K562 (cell line): ENCODE results near the gene MPDZ. TPM values are rescaled to one million over a fixed set of nuclear protein-coding genes. Genes with fewer than 3 reads are reported as not detected.
A peak's percentile ranks its signal among the peaks of the same experiment; 100 is the strongest.

Experiments used
- BDP1 ChIP-seq: IDR thresholded peaks from 3 replicates; pipeline ENCODE4 v1.6.1; 2011; ENCODE audit not compliant: insufficient read length, insufficient read depth
- CBX2 ChIP-seq: fragments of 200-600 bp; sonication (generic); IDR thresholded peaks from one replicate; pipeline ENCODE4 v1.6.1; 2012; ENCODE audit warnings: mild to moderate bottlenecking, low read length, inconsistent platforms; ENCODE audit not compliant: insufficient read depth, poor library complexity, severe bottlenecking
- E2F6 ChIP-seq, 2 experiments: IDR thresholded peaks; 2 replicates each; pipeline ENCODE4 v1.6.1; 2011; ENCODE audit warnings: borderline replicate concordance in 1 of 2, control low read depth in 1 of 2, low read depth in 1 of 2, low read length in 1 of 2, mild to moderate bottlenecking in 1 of 2, mixed read lengths in 1 of 2, moderate library complexity in 1 of 2; ENCODE audit not compliant: insufficient read depth in 1 of 2, insufficient read length in 1 of 2, poor library complexity in 1 of 2, severe bottlenecking in 1 of 2; ENCODE audit errors: extremely low read depth in 1 of 2
- EP300 ChIP-seq: IDR thresholded peaks from 2 replicates; pipeline ENCODE4 v1.6.1; 2012; ENCODE audit warnings: low read length, improper control_type of control experiment
- GATA2 ChIP-seq: sonication (generic); formaldehyde crosslinking; IDR thresholded peaks from 2 replicates; pipeline ENCODE4 v1.4.0; 2020; ENCODE audit warnings: mild to moderate bottlenecking, missing genetic modification reagents
- HDGF ChIP-seq: fragments of 450-650 bp; IDR thresholded peaks from 2 replicates; pipeline ENCODE4 v1.6.1; 2016
- HNRNPK ChIP-seq: fragments of 200-400 bp; formaldehyde crosslinking; IDR thresholded peaks from one replicate; pipeline ENCODE4 v1.6.1; 2018; ENCODE audit warnings: mild to moderate bottlenecking, low read depth, low read length; ENCODE audit not compliant: poor library complexity, severe bottlenecking
- JUND ChIP-seq, 2 experiments: IDR thresholded peaks; 2 replicates in 1 of 2; 3 replicates in 1 of 2; pipeline ENCODE4 v1.6.1; 2011; ENCODE audit warnings: borderline replicate concordance in 2 of 2, low read depth in 2 of 2, low read length in 2 of 2, improper control_type of control experiment in 1 of 2, missing biosample characterization in 1 of 2, missing genetic modification characterization in 1 of 2, missing genetic modification reagents in 1 of 2
- MECOM ChIP-seq: fragments of 250-450 bp; sonication (Bioruptor Pico); IDR thresholded peaks from 2 replicates; pipeline ENCODE4 v1.8.0; 2022; ENCODE audit warnings: inconsistent platforms
- MED1 ChIP-seq: sonication (generic); formaldehyde crosslinking; IDR thresholded peaks from 2 replicates; pipeline ENCODE4 v1.8.1; 2023; ENCODE audit warnings: missing genetic modification reagents, borderline replicate concordance
- NFXL1 ChIP-seq: fragments of 450-650 bp; formaldehyde crosslinking; IDR thresholded peaks from 2 replicates; pipeline ENCODE4 v1.4.0; 2021; ENCODE audit warnings: mild to moderate bottlenecking
- SMAD3 ChIP-seq: fragments of 450-650 bp; formaldehyde crosslinking; conservative IDR thresholded peaks from 2 replicates; pipeline ENCODE4 v1.4.0; 2020; ENCODE audit warnings: mild to moderate bottlenecking
- SMARCE1 ChIP-seq: fragments of 450-650 bp; IDR thresholded peaks from 2 replicates; pipeline ENCODE4 v1.7.1; 2016; ENCODE audit warnings: mild to moderate bottlenecking
- SOX6 ChIP-seq: fragments of 450-650 bp; IDR thresholded peaks from 2 replicates; pipeline ENCODE4 v1.6.1; 2014; ENCODE audit warnings: mild to moderate bottlenecking
- TEAD4 ChIP-seq, 2 experiments: sonication (generic) in 1 of 2; formaldehyde crosslinking in 1 of 2; IDR thresholded peaks; 2 replicates each; pipeline versions ENCODE4 v1.6.1 to v1.8.0; 2012 to 2022; ENCODE audit warnings: borderline replicate concordance in 1 of 2, inconsistent platforms in 1 of 2, low read length in 1 of 2, mild to moderate bottlenecking in 1 of 2, missing genetic modification reagents in 1 of 2
- ZC3H11A ChIP-seq: IDR thresholded peaks from 2 replicates; pipeline ENCODE4 v1.6.1; 2012; ENCODE audit warnings: low read depth, low read length, improper control_type of control experiment
- ZNF217 ChIP-seq: sonication (generic); formaldehyde crosslinking; IDR thresholded peaks from 2 replicates; pipeline ENCODE4 v1.8.0; 2022; ENCODE audit warnings: mild to moderate bottlenecking, missing genetic modification reagents
- ZNF318 ChIP-seq, 2 experiments: fragments of 450-650 bp; IDR thresholded peaks; 2 replicates each; pipeline ENCODE4 v1.6.1; 2016; ENCODE audit warnings: mild to moderate bottlenecking in 2 of 2, borderline replicate concordance in 1 of 2, low read depth in 1 of 2, moderate library complexity in 1 of 2
- ZNF431 ChIP-seq: sonication (generic); formaldehyde crosslinking; IDR thresholded peaks from 2 replicates; pipeline ENCODE4 v1.8.0; 2022; ENCODE audit warnings: mild to moderate bottlenecking, missing genetic modification reagents
- ZNF75A ChIP-seq: fragments of 450-650 bp; formaldehyde crosslinking; IDR thresholded peaks from 2 replicates; pipeline ENCODE4 v1.4.0; 2020; ENCODE audit warnings: mild to moderate bottlenecking
- polyA plus RNA-seq, 8 experiments: library from polyadenylated mRNA; depleted of rRNA in 4 of 8; stranded (reverse) in 5 of 8; unstranded in 3 of 8; fragments of >200 nt; fragmentation: Nextera tagmentation in 2 of 8; fragmentation: Illumina TruSeq in 1 of 8; extraction: Ambion mirVana in 2 of 8; extraction: Trizol in 1 of 8; gene quantifications; 2 replicates each; pipeline versions ENCODE4 v1.2.1 to v1.2.3, GENCODE V29; 2011 to 2014; ENCODE audit warnings: inconsistent platforms in 1 of 8, missing spikeins in 1 of 8
- total RNA-seq, 7 experiments: library from RNA; depleted of rRNA in 6 of 7; stranded (reverse); fragments of >200 nt in 6 of 7; fragmentation: Illumina TruSeq in 2 of 7; extraction: Trizol in 2 of 7; gene quantifications; 2 replicates each; pipeline versions ENCODE4 v1.2.1 to v1.2.3, GENCODE V29; 2011 to 2021; ENCODE audit warnings: low replicate concordance in 1 of 7

The MPDZ gene
- total and polyA plus RNA-seq, 9 of the 15 experiments (the other 6 are each of a cell fraction or from before 2014, with no cell fraction given), result 3.9 to 13.2 (median 5.7) TPM

GRCh38 chr9:13268469-13268868, 11.0 kb downstream of the MPDZ start (continued):
- TF ChIP-seq ZNF318 (IDR thresholded peaks at IDR 0.05; ENCODE audit: borderline replicate concordance in 1 of 2, low read depth in 1 of 2) (no peak), GATA2 (CRISPR knock-in tag) (0 out of 2 replicates have a peak, but pooled peaks have one; percentile 27), ZNF75A (no peak), SMAD3 (no peak), HNRNPK (no peak), EP300 (0 out of 2 replicates have a peak, but pooled peaks have one; percentile 24), MED1 (no peak), CBX2 (no peak), ZNF217 (CRISPR knock-in tag) (no peak), TEAD4 (IDR thresholded peaks at IDR 0.05; ENCODE audit: low read length) (peak; percentile 73), TEAD4 (CRISPR knock-in tag; IDR thresholded peaks at IDR 0.05; ENCODE audit: borderline replicate concordance) (no peak), ZNF431 (CRISPR knock-in tag) (no peak), SOX6 (peak; percentile 55), NFXL1 (CRISPR knock-in tag) (no peak), BDP1 (no peak), E2F6 (IDR thresholded peaks at IDR 0.05; ENCODE audit: borderline replicate concordance in 1 of 2, extremely low read depth in 1 of 2, insufficient read depth in 1 of 2, insufficient read length in 1 of 2, low read depth in 1 of 2, low read length in 1 of 2, poor library complexity in 1 of 2, severe bottlenecking in 1 of 2) (no peak), MECOM (peak; percentile 60; the same call in 1 of the 2 replicates), HDGF (no peak), SMARCE1 (peak; percentile 95), ZC3H11A (no peak), JUND (IDR thresholded peaks at IDR 0.05; ENCODE audit: borderline replicate concordance, low read depth, low read length) (peak; percentile 90), JUND (tag; IDR thresholded peaks at IDR 0.05; ENCODE audit: borderline replicate concordance, low read depth, low read length) (peak; percentile 87; the same call in 1 of the 3 replicates)
